K562 (cell line): ENCODE data around the gene ZNF782.

Experiments used
- BRCA1 ChIP-seq, 2 experiments: fragments of 450-650 bp in 1 of 2; sonication (generic) in 1 of 2; formaldehyde crosslinking in 1 of 2; IDR thresholded peaks; 2 replicates each; pipeline versions ENCODE4 v1.5.0 to v1.6.1; 2017 to 2020; ENCODE audit warnings: mild to moderate bottlenecking in 1 of 2, missing genetic modification reagents in 1 of 2
- CEBPB ChIP-seq: fragments of 450-650 bp; IDR thresholded peaks from 2 replicates; pipeline ENCODE4 v1.6.1; 2016; ENCODE audit warnings: missing genetic modification characterization, missing compliant biosample characterization
- ESRRA ChIP-seq: fragments of 450-650 bp; IDR thresholded peaks from 2 replicates; pipeline ENCODE4 v1.6.1; 2014; ENCODE audit warnings: low read depth, mild to moderate bottlenecking, moderate library complexity, borderline replicate concordance
- MAFF ChIP-seq: IDR thresholded peaks from 2 replicates; pipeline ENCODE4 v1.6.1; 2012; ENCODE audit warnings: low read length, improper control_type of control experiment
- NCOA1 ChIP-seq: fragments of 450-650 bp; IDR thresholded peaks from 2 replicates; pipeline ENCODE4 v1.6.1; 2016; ENCODE audit warnings: low read depth
- NR2F6 ChIP-seq: fragments of 450-650 bp; formaldehyde crosslinking; IDR thresholded peaks from 2 replicates; pipeline ENCODE4 v1.4.0; 2020; ENCODE audit warnings: mild to moderate bottlenecking
- SAFB2 ChIP-seq: fragments of 200-400 bp; formaldehyde crosslinking; IDR thresholded peaks from 2 replicates; pipeline ENCODE4 v1.6.1; 2018; ENCODE audit warnings: borderline replicate concordance, low read length, low read depth, moderate library complexity; ENCODE audit not compliant: severe bottlenecking
- SRSF1 ChIP-seq: fragments of 200-400 bp; formaldehyde crosslinking; IDR thresholded peaks from 2 replicates; pipeline ENCODE4 v1.6.1; 2017; ENCODE audit warnings: mild to moderate bottlenecking, low read depth, low read length, moderate library complexity
- XRCC3 ChIP-seq: fragments of 450-650 bp; IDR thresholded peaks from 2 replicates; pipeline ENCODE4 v1.6.1; 2017; ENCODE audit warnings: mild to moderate bottlenecking, moderate library complexity
- XRCC5 ChIP-seq: fragments of 200-400 bp; formaldehyde crosslinking; IDR thresholded peaks from 2 replicates; pipeline ENCODE4 v1.6.1; 2017; ENCODE audit warnings: low read depth, mild to moderate bottlenecking, low read length
- TF ChIP-seq, protein P1 (sequence below), 3 experiments: IDR thresholded peaks in 2 of 3; conservative IDR thresholded peaks in 1 of 3; 2 replicates each; pipeline ENCODE4 v1.5.1; 2011 to 2012; ENCODE audit warnings: low read length in 3 of 3, mild to moderate bottlenecking in 3 of 3, control low read depth in 2 of 3, improper control_type of control experiment in 1 of 3, inconsistent platforms in 1 of 3, low read depth in 1 of 3, mixed read lengths in 1 of 3, moderate library complexity in 1 of 3; ENCODE audit not compliant: insufficient read depth in 2 of 3
- TF ChIP-seq, protein P2 (sequence below), 2 experiments: fragments of 450-650 bp in 1 of 2; sonication (generic) in 1 of 2; formaldehyde crosslinking; conservative IDR thresholded peaks; 2 replicates each; pipeline versions ENCODE4 v1.4.0 to v1.8.1; 2020 to 2022; ENCODE audit warnings: mild to moderate bottlenecking in 1 of 2, missing genetic modification reagents in 1 of 2
- TF ChIP-seq, protein P3 (sequence below): fragments of 250-450 bp; sonication (Bioruptor Pico); IDR thresholded peaks from 2 replicates; pipeline ENCODE4 v1.8.0; 2021; ENCODE audit warnings: borderline replicate concordance, mild to moderate bottlenecking, moderate library complexity; ENCODE audit not compliant: poor library complexity, severe bottlenecking

DNA sequence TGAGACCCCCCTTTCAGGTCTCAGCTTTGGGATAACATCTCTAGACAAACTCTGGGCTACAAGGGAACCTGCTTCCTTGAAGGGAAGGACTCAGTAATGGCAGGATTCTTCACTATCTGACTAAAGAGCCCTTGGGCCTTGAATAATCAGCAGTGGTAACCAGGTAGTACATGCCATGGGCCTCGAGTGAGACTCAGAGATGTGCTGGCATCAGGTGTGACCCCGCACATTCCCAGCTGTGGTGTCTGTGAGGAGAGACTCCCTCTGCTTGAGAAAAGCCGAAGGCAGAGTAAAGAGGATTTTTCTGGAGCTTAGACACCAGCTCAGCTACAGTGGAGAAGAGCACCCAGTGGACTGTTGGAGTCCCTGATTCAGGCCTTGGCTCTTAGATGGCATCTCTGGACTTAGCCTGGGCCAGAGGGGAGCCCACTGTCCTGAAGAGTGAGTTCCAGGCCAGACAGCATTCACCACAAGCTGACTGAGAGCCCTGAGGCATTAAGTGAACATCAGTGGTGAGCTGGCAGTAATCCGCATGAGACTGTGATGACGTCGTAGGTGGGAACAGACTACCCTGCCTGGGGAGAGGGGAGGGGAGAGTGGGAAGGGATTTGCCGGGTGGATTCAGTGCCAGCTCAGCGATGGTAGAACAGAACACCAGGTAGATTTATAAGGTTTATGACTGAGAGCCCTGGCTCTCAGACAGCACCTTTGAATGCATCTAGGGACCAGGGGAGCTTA lies 5.3 kb upstream of the ZNF782 start:
- no peak for TF ChIP-seq NR2F6 (CRISPR knock-in tag)
- TF ChIP-seq, protein P1, sequence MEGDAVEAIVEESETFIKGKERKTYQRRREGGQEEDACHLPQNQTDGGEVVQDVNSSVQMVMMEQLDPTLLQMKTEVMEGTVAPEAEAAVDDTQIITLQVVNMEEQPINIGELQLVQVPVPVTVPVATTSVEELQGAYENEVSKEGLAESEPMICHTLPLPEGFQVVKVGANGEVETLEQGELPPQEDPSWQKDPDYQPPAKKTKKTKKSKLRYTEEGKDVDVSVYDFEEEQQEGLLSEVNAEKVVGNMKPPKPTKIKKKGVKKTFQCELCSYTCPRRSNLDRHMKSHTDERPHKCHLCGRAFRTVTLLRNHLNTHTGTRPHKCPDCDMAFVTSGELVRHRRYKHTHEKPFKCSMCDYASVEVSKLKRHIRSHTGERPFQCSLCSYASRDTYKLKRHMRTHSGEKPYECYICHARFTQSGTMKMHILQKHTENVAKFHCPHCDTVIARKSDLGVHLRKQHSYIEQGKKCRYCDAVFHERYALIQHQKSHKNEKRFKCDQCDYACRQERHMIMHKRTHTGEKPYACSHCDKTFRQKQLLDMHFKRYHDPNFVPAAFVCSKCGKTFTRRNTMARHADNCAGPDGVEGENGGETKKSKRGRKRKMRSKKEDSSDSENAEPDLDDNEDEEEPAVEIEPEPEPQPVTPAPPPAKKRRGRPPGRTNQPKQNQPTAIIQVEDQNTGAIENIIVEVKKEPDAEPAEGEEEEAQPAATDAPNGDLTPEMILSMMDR (IDR thresholded peaks at IDR 0.05 in 2 of 3, conservative IDR thresholded peaks at IDR 0.05 in 1 of 3; ENCODE audit: insufficient read depth in 2 of 3, low read depth in 1 of 3, low read length in 3 of 3): no peak
- no peak for TF ChIP-seq BRCA1 (IDR thresholded peaks at IDR 0.05)
- TF ChIP-seq BRCA1 (CRISPR knock-in tag; IDR thresholded peaks at IDR 0.05): no peak
- TF ChIP-seq, protein P2, sequence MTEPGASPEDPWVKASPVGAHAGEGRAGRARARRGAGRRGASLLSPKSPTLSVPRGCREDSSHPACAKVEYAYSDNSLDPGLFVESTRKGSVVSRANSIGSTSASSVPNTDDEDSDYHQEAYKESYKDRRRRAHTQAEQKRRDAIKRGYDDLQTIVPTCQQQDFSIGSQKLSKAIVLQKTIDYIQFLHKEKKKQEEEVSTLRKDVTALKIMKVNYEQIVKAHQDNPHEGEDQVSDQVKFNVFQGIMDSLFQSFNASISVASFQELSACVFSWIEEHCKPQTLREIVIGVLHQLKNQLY (CRISPR knock-in tag; conservative IDR thresholded peaks at IDR 0.05): no peak
- TF ChIP-seq MAFF: no peak
- TF ChIP-seq XRCC5: no peak
- no peak for TF ChIP-seq NCOA1
- TF ChIP-seq, protein P3, sequence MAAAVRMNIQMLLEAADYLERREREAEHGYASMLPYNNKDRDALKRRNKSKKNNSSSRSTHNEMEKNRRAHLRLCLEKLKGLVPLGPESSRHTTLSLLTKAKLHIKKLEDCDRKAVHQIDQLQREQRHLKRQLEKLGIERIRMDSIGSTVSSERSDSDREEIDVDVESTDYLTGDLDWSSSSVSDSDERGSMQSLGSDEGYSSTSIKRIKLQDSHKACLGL (CRISPR knock-in tag): no peak
- TF ChIP-seq CEBPB (tag): no peak
- TF ChIP-seq SAFB2: no peak
- TF ChIP-seq SRSF1: no peak
- no peak for TF ChIP-seq ESRRA
- no peak for TF ChIP-seq XRCC3
